Activated CD4-positive, alpha-beta T cell treated with anti-CD3 and anti-CD28 coated beads, Interleukin-2, amount 10 ng/mL, durations not matched to agents 7 days and 5 days (primary cell): Measurements from ENCODE around the gene ZBTB17. TPM values are rescaled to one million over a fixed set of nuclear protein-coding genes. Genes with fewer than 3 reads are reported as not detected.
A peak's percentile ranks its signal among the peaks of the same experiment; 100 is the strongest.
"Not testable (repeated sequence)": the region's sequence is repeated elsewhere in the genome, so short reads cannot be mapped to it uniquely, and the experiment has no call there.

Experiments
- CTCF ChIA-PET: fragments of 350-600 bp; sonication (Branson Sonifier 250); formaldehyde crosslinking; loops from one replicate; lab custom pipeline; 2021; ENCODE audit warnings: antibody characterized with exemption; lab: Charles Lee
- POLR2A ChIA-PET: fragments of 350-600 bp; sonication (Branson Sonifier 250); formaldehyde crosslinking; loops from one replicate; lab custom pipeline; 2021; ENCODE audit warnings: antibody characterized with exemption; lab: Charles Lee
- DNase-seq: peaks from one replicate; pipeline ENCODE4 v3.0.0-alpha.2; 2020
- H3K27ac Mint-ChIP-seq: one replicate; pipeline ENCODE4 v1.8.0; 2021; ENCODE audit warnings: mild to moderate bottlenecking, moderate library complexity, mixed read lengths
- H3K27me3 Mint-ChIP-seq: one replicate; pipeline ENCODE4 v1.8.0; 2021; ENCODE audit warnings: mixed read lengths
- H3K36me3 Mint-ChIP-seq: one replicate; pipeline ENCODE4 v1.8.0; 2021; ENCODE audit warnings: low read depth, mixed read lengths
- H3K4me1 Mint-ChIP-seq: one replicate; pipeline ENCODE4 v1.8.0; 2021; ENCODE audit warnings: mixed read lengths
- H3K4me3 Mint-ChIP-seq: one replicate; pipeline ENCODE4 v1.8.0; 2021; ENCODE audit warnings: mild to moderate bottlenecking, moderate library complexity, mixed read lengths
- H3K9me3 Mint-ChIP-seq: one replicate; pipeline ENCODE4 v1.8.0; 2021; ENCODE audit warnings: mixed read lengths
- total RNA-seq, 2 experiments: library from RNA; stranded (reverse); gene quantifications; one replicate each; pipeline ENCODE4 v1.2.3, GENCODE V29; 2021

ZBTB17 gene
- total RNA-seq, 2 experiments from 2014 or later = 34.8 to 38.8 TPM

GRCh38 chr1:15992187-15992553 lies 16.3 kb upstream of the ZBTB17 start:
- H3K36me3 Mint-ChIP-seq = no peaks in the 10 kb centered on the region
- H3K27ac Mint-ChIP-seq = no peak overlapping the region
- no peak for DNase-seq
- H3K4me3 Mint-ChIP-seq = no peak overlapping the region
- ChIA-PET CTCF (no interaction called here), POLR2A (no interaction called here)
- peaks cover 2% of the 10 kb centered on the region for H3K27me3 Mint-ChIP-seq
- H3K4me1 Mint-ChIP-seq = no peaks in the 10 kb centered on the region
- no peaks in the 10 kb centered on the region for H3K9me3 Mint-ChIP-seq

- Mint-ChIP-seq H3K9me3 (no peaks in the 10 kb centered on the region), H3K27me3 (peaks cover 2% of the 10 kb centered on the region), H3K36me3 (no peaks in the 10 kb centered on the region), H3K4me3 (no peak overlapping the region), H3K27ac (no peak overlapping the region), H3K4me1 (no peaks in the 10 kb centered on the region)
- DNase-seq = no peak
- ChIA-PET POLR2A (no interaction called here), CTCF (no interaction called here)
Observed at GRCh38 chr1:15991427-15992186, 15.7 kb upstream of the ZBTB17 start.

DNA sequence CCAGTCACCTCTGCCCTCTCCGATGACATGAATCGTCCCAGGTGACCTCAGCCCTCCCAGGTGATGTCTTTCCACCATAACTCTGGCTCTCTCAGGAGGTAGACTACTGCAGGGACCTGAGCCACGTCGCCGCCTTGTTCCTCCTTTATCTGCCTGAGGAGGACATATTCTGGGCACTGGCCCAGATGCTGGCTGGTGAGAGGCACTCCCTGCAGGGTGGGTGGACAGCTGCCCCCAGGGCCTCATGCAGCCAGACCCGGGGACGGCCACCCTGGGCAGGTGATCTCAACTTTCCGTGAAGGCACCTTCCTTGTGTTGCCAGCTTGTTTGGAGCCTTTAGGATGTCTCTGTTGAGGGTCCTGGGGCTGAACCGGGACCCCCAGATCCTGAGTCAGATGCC lies 13.9 kb upstream of the ZBTB17 start:
- Mint-ChIP-seq H3K36me3 (no peaks in the 10 kb centered on the region), H3K4me3 (no peak overlapping the region), H3K9me3 (no peaks in the 10 kb centered on the region), H3K27ac (no peak overlapping the region), H3K4me1 (no peaks in the 10 kb centered on the region), H3K27me3 (peaks cover 2% of the 10 kb centered on the region)
- DNase-seq = no peak
- POLR2A ChIA-PET = no interaction called here
- CTCF ChIA-PET = no interaction called here

DNA sequence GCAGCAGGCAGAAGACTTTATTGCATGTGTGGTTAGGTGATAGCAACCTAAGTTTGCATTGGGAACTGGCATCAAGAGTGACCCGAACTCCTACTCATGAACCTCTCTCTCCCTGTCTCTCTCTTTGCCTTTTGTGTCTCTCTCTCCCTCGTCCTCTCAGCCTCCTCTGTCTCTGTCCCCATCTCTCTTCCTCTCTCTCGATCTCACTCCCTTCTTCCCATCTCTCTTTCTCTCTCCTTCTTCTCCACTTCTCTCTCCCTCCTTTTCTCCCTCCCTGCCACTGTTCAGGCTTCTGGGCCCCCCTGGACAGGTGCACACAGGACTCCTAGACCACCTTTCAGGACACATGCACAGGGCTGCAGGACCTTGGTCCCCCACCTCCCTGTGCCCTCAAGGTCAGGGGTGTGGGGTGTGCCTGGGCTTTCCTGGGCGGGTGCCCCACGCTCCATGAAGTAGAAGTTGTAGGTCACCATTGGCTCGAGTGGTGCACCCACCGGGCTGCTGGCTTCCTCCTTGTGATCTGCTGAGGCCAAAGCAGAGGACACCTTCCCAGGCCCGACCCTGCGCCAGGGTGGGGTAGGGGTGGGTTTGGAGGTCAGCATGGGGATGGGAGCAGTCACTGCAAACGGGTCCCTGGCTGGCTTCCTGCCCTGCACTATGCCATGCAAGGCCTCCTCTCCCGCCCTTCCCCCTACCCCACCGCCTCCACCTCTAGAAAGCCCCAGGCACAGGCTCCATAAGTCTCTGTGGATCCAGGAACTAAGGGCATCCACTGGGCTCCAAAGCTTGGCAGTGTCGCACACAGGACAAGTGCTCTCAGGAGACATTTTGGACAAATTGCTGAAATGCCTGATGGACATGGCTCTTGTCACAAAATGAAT lies 13.2 kb upstream of the ZBTB17 start:
- Mint-ChIP-seq H3K36me3 (no peaks in the 10 kb centered on the region), H3K4me3 (no peak overlapping the region), H3K27me3 (peaks cover 4% of the 10 kb centered on the region), H3K4me1 (no peaks in the 10 kb centered on the region), H3K27ac (no peak overlapping the region), H3K9me3 (no peaks in the 10 kb centered on the region)
- ChIA-PET POLR2A (no interaction called here), CTCF (interaction anchor here (0.8 kb wide), 1 partner anchor 171 kb away, joined by 4 read pairs; no protein-coding TSS in a partner anchor)
- DNase-seq = no peak

- POLR2A ChIA-PET = no interaction called here
- no peak overlapping the region for H3K27ac Mint-ChIP-seq
- no peaks in the 10 kb centered on the region for H3K36me3 Mint-ChIP-seq
- no peak overlapping the region for H3K4me3 Mint-ChIP-seq
- DNase-seq = no peak
- H3K9me3 Mint-ChIP-seq = no peaks in the 10 kb centered on the region
- CTCF ChIA-PET = no interaction called here
- H3K27me3 Mint-ChIP-seq = peaks cover 6% of the 10 kb centered on the region
- H3K4me1 Mint-ChIP-seq = no peaks in the 10 kb centered on the region
Observed at GRCh38 chr1:15985611-15986297, 9.9 kb upstream of the ZBTB17 start.

DNA sequence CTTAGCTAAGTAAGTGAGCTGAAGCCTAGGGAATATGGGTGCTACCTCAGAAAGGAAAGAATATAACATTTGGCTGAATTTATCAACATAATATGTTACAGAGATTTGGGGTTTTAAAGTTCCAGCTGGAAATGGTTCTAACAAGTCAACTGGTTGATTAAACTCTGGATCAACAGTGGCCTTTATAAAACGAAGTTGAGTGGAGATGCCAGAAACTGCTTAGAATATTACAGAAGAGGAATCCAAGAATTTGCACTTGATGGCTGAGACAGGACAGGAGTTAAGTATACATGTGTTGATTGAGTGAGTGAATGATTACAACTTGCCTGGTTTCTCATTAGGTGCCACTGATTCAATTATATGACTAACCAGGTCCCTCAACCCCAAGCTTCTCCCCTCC lies 7.4 kb upstream of the ZBTB17 start:
- peaks cover 4% of the 10 kb centered on the region for H3K27me3 Mint-ChIP-seq
- H3K9me3 Mint-ChIP-seq = no peaks in the 10 kb centered on the region
- no peak for DNase-seq
- H3K4me3 Mint-ChIP-seq = no peak overlapping the region
- ChIA-PET CTCF (no interaction called here), POLR2A (no interaction called here)
- H3K27ac Mint-ChIP-seq = no peak overlapping the region
- no peaks in the 10 kb centered on the region for H3K36me3 Mint-ChIP-seq
- H3K4me1 Mint-ChIP-seq = no peaks in the 10 kb centered on the region

DNA sequence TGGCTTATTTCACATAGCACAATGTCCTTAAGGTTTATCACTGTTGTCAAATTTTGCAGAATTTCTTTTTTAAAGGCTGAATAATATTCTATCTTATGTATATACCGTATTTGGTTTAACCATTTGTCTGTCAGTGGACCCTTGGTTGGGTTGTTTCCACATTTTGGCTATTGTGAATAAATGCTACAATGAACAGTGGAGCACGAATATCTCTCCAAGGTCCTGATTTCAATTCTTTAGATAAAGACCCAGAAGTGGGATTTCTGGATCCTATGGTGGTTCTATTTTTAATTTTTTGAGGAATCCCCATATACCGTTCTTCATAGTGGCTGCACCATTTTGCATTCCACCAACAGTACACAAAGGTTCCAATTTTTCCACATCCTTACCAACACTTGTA lies 5.8 kb upstream of the ZBTB17 start:
- ChIA-PET POLR2A (no interaction called here), CTCF (no interaction called here)
- no peak overlapping the region for H3K27ac Mint-ChIP-seq
- no peak for DNase-seq
- no peaks in the 10 kb centered on the region for H3K36me3 Mint-ChIP-seq
- H3K4me1 Mint-ChIP-seq = peaks cover 2% of the 10 kb centered on the region
- no peak overlapping the region for H3K4me3 Mint-ChIP-seq
- peaks cover 4% of the 10 kb centered on the region for H3K27me3 Mint-ChIP-seq
- H3K9me3 Mint-ChIP-seq = peaks cover under 1% of the 10 kb centered on the region

DNA sequence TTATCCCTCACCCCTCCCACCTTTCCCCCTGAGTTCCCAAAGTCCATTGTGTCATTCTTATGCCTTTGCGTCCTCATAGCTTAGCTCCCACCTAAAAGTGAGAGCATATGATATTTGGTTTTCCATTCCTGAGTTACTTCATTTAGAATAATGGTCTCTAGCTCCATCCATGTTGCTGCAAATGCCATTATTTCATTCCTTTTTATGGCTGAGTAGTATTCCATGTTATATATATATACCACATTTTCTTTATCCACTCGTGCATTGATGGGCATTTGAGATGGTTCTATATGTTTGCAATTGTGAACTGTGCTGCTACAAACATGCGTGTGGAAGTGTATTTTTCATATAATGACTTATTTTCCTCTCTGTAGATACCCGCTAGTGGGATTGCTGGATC lies 2.0 kb upstream of the ZBTB17 start:
- DNase-seq, CTCF ChIA-PET: not testable (repeated sequence)

GRCh38 chr1:15975358-15975804 lies 520 bp downstream of the ZBTB17 start:
- POLR2A ChIA-PET = interaction anchor here (1.0 to 1.6 kb wide), 2 partner anchors 11 to 16 kb away, joined by 3 to 4 read pairs; no protein-coding TSS in a partner anchor
- DNase-seq = peak; percentile 64
- H3K9me3 Mint-ChIP-seq = peaks cover 3% of the 10 kb centered on the region
- H3K27me3 Mint-ChIP-seq = no peaks in the 10 kb centered on the region
- peak overlapping the region; percentile 91 for H3K4me3 Mint-ChIP-seq
- peaks cover 25% of the 10 kb centered on the region for H3K36me3 Mint-ChIP-seq
- CTCF ChIA-PET = interaction anchor here (0.6 to 2.0 kb wide), 12 partner anchors 8 to 183 kb away, joined by 3 to 5 read pairs (median 4); no protein-coding TSS in a partner anchor
- peak overlapping the region; percentile 54 for H3K27ac Mint-ChIP-seq
- peaks cover 33% of the 10 kb centered on the region for H3K4me1 Mint-ChIP-seq

More for the DNA sequence above, 2.0 kb upstream of the ZBTB17 start:
- H3K36me3 Mint-ChIP-seq, H3K4me3 Mint-ChIP-seq, POLR2A ChIA-PET, H3K27ac Mint-ChIP-seq, H3K9me3 Mint-ChIP-seq, H3K27me3 Mint-ChIP-seq: not testable (repeated sequence)
- peaks cover 28% of the 10 kb centered on the region for H3K4me1 Mint-ChIP-seq

GRCh38 chr1:15974855-15975254 lies 1.0 kb downstream of the ZBTB17 start:
- Mint-ChIP-seq H3K4me3 (peak overlapping the region; percentile 91), H3K36me3 (peaks cover 30% of the 10 kb centered on the region), H3K27me3 (no peaks in the 10 kb centered on the region), H3K4me1 (peaks cover 35% of the 10 kb centered on the region), H3K27ac (peak overlapping the region; percentile 54), H3K9me3 (peaks cover 3% of the 10 kb centered on the region)
- ChIA-PET POLR2A (interaction anchor here (1.6 kb wide), 1 partner anchor 11 kb away, joined by 4 read pairs; no protein-coding TSS in a partner anchor), CTCF (interaction anchor here (0.6 to 2.0 kb wide), 5 partner anchors 11 to 142 kb away, joined by 3 to 5 read pairs (median 3); no protein-coding TSS in a partner anchor)
- DNase-seq = no peak

- peaks cover 3% of the 10 kb centered on the region for H3K9me3 Mint-ChIP-seq
- CTCF ChIA-PET = no interaction called here
- no peak overlapping the region for H3K27ac Mint-ChIP-seq
- no peak overlapping the region for H3K4me3 Mint-ChIP-seq
- no peak for DNase-seq
- POLR2A ChIA-PET = no interaction called here
- H3K36me3 Mint-ChIP-seq = peaks cover 39% of the 10 kb centered on the region
- H3K27me3 Mint-ChIP-seq = no peaks in the 10 kb centered on the region
- peaks cover 35% of the 10 kb centered on the region for H3K4me1 Mint-ChIP-seq
Observed at GRCh38 chr1:15973772-15974171, 2.1 kb downstream of the ZBTB17 start.

DNA sequence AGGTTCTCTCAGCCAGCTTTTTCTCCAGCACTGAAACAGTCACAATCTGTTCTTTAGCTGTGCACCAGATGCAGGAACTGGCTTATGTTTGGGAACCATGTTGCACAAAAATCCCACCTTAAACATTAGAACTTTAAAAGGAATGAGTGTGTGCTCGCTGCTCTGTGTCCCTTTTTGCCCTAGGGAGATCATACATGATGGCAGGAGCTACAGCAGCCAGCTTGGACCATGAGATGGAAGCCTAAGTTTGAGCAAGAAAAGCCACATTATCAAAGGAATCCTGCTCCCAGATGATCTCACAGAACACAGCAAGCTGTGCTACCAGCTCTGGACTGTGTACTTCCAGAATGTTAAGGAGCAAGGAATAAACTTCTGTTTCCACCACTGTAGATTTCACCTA lies 3.5 kb downstream of the ZBTB17 start:
- H3K9me3 Mint-ChIP-seq = peaks cover 3% of the 10 kb centered on the region
- no peak overlapping the region for H3K4me3 Mint-ChIP-seq
- POLR2A ChIA-PET = no interaction called here
- H3K27me3 Mint-ChIP-seq = no peaks in the 10 kb centered on the region
- peaks cover 45% of the 10 kb centered on the region for H3K4me1 Mint-ChIP-seq
- no peak for DNase-seq
- peaks cover 49% of the 10 kb centered on the region for H3K36me3 Mint-ChIP-seq
- no peak overlapping the region for H3K27ac Mint-ChIP-seq
- CTCF ChIA-PET = no interaction called here
